DND-41 (cell line): ENCODE results near the gene DNAJC3.

ENCODE experiments used
- ATAC-seq: fragments of 200-7000 bp; cut with Tn5 transposase; 3 replicates; pipeline ENCODE4 v1.9.1; 2021; ENCODE audit warnings: low read depth; ENCODE audit not compliant: insufficient read depth
- DNase-seq: peaks from one replicate; pipeline ENCODE4 v3.0.0-alpha.2; 2020
- H2AFZ ChIP-seq: 2 replicates; pipeline ENCODE4 v1.6.0; 2012; ENCODE audit warnings: low read depth, low read length
- H3K27ac ChIP-seq: 2 replicates; pipeline ENCODE4 v1.5.1; 2012; ENCODE audit warnings: low read length, inconsistent platforms
- H3K27me3 ChIP-seq: fragments of 200-600 bp; sonication (generic); 2 replicates; pipeline ENCODE4 v1.6.0; 2012; ENCODE audit warnings: low read length, mild to moderate bottlenecking, inconsistent platforms; ENCODE audit not compliant: insufficient read depth, poor library complexity
- H3K36me3 ChIP-seq: 2 replicates; pipeline ENCODE4 v1.5.1; 2012; ENCODE audit warnings: low read length, inconsistent platforms; ENCODE audit not compliant: insufficient read depth
- H3K4me1 ChIP-seq: 2 replicates; pipeline ENCODE4 v1.5.1; 2012; ENCODE audit warnings: mild to moderate bottlenecking, low read length; ENCODE audit not compliant: insufficient read depth
- H3K4me2 ChIP-seq: 2 replicates; pipeline ENCODE4 v1.6.0; 2012; ENCODE audit warnings: mild to moderate bottlenecking, moderate library complexity, low read length, inconsistent platforms; ENCODE audit not compliant: insufficient read depth
- H3K4me3 ChIP-seq, 2 experiments: fragments of 200-600 bp in 1 of 2; shearing (Covaris generic) in 1 of 2; 2 replicates each; pipeline ENCODE4 v1.5.1; 2012 to 2016; ENCODE audit warnings: inconsistent platforms in 2 of 2, low read length in 2 of 2, mild to moderate bottlenecking in 2 of 2, low read depth in 1 of 2, moderate library complexity in 1 of 2
- H3K79me2 ChIP-seq: 2 replicates; pipeline ENCODE4 v1.6.0; 2012; ENCODE audit warnings: low read length, inconsistent platforms; ENCODE audit not compliant: insufficient read depth
- H3K9ac ChIP-seq: 2 replicates; pipeline ENCODE4 v1.6.0; 2012; ENCODE audit warnings: low read depth, mild to moderate bottlenecking, inconsistent platforms, low read length, moderate library complexity
- H3K9me3 ChIP-seq: 2 replicates; pipeline ENCODE4 v1.5.1; 2012; ENCODE audit warnings: low read length, moderate library complexity, mild to moderate bottlenecking, inconsistent platforms; ENCODE audit not compliant: insufficient read depth, severe bottlenecking
- H4K20me1 ChIP-seq: 2 replicates; pipeline ENCODE4 v1.6.0; 2012; ENCODE audit warnings: low read length; ENCODE audit not compliant: insufficient read depth
- CTCF ChIP-seq: IDR thresholded peaks from 2 replicates; pipeline ENCODE4 v1.5.1; 2012; ENCODE audit warnings: borderline replicate concordance, low read length, moderate library complexity, mild to moderate bottlenecking; ENCODE audit not compliant: poor library complexity, severe bottlenecking; ENCODE audit errors: extremely low read depth
- EZH2 ChIP-seq: IDR thresholded peaks from 3 replicates; pipeline ENCODE4 v1.6.1; 2012; ENCODE audit warnings: borderline replicate concordance, low read depth, mild to moderate bottlenecking, moderate library complexity, low read length, inconsistent platforms; ENCODE audit not compliant: severe bottlenecking

The DNAJC3 gene

GRCh38 chr13:95647321-95647720 lies 29.6 kb upstream of the DNAJC3 start:
- Histone ChIP-seq H3K4me3 (no peak overlapping the region), H3K36me3 (no peaks in the 10 kb centered on the region), H3K9ac (no peak overlapping the region), H3K9me3 (no peaks in the 10 kb centered on the region), H3K27me3 (no peaks in the 10 kb centered on the region), H4K20me1 (no peaks in the 10 kb centered on the region), H3K4me2 (no peak overlapping the region), H3K79me2 (no peaks in the 10 kb centered on the region), H2AFZ (no peak overlapping the region), H3K4me1 (no peaks in the 10 kb centered on the region), H3K27ac (no peak overlapping the region)
- no peak for TF ChIP-seq CTCF
- DNase-seq = no peak
- no peak for ATAC-seq

- H3K79me2 ChIP-seq = no peaks in the 10 kb centered on the region
- H3K27me3 ChIP-seq = peaks cover 5% of the 10 kb centered on the region
- TF ChIP-seq CTCF = no peak
- no peak for TF ChIP-seq EZH2
- no peak overlapping the region for H3K4me3 ChIP-seq
- no peak for DNase-seq
- no peak overlapping the region for H3K27ac ChIP-seq
- no peaks in the 10 kb centered on the region for H3K36me3 ChIP-seq
- H4K20me1 ChIP-seq = no peaks in the 10 kb centered on the region
- H2AFZ ChIP-seq = no peak overlapping the region
- H3K9me3 ChIP-seq = no peaks in the 10 kb centered on the region
- no peak for ATAC-seq
- no peaks in the 10 kb centered on the region for H3K4me1 ChIP-seq
- no peak overlapping the region for H3K9ac ChIP-seq
- H3K4me2 ChIP-seq = no peak overlapping the region
Measured at GRCh38 chr13:95650696-95651095, 26.2 kb upstream of the DNAJC3 start.

- H3K4me3 ChIP-seq = no peak overlapping the region
- no peak overlapping the region for H3K9ac ChIP-seq
- H3K36me3 ChIP-seq = no peaks in the 10 kb centered on the region
- no peak for TF ChIP-seq EZH2
- H3K27ac ChIP-seq = no peak overlapping the region
- no peak overlapping the region for H2AFZ ChIP-seq
- H3K79me2 ChIP-seq = no peaks in the 10 kb centered on the region
- no peak for DNase-seq
- H3K9me3 ChIP-seq = no peaks in the 10 kb centered on the region
- H4K20me1 ChIP-seq = no peaks in the 10 kb centered on the region
- peaks cover 5% of the 10 kb centered on the region for H3K27me3 ChIP-seq
- no peak overlapping the region for H3K4me2 ChIP-seq
- ATAC-seq = no peak
- H3K4me1 ChIP-seq = no peaks in the 10 kb centered on the region
Measured at GRCh38 chr13:95652244-95652764, 24.6 kb upstream of the DNAJC3 start.

GRCh38 chr13:95652821-95653220 lies 24.1 kb upstream of the DNAJC3 start:
- H3K79me2 ChIP-seq = no peaks in the 10 kb centered on the region
- no peak for DNase-seq
- H3K9me3 ChIP-seq = no peaks in the 10 kb centered on the region
- TF ChIP-seq CTCF (no peak), EZH2 (no peak)
- no peaks in the 10 kb centered on the region for H3K4me1 ChIP-seq
- H3K27me3 ChIP-seq = peaks cover 5% of the 10 kb centered on the region
- no peak overlapping the region for H3K9ac ChIP-seq
- no peaks in the 10 kb centered on the region for H3K36me3 ChIP-seq
- no peak overlapping the region for H3K4me2 ChIP-seq
- no peaks in the 10 kb centered on the region for H4K20me1 ChIP-seq
- no peak overlapping the region for H2AFZ ChIP-seq
- H3K27ac ChIP-seq = no peak overlapping the region
- no peak overlapping the region for H3K4me3 ChIP-seq
- ATAC-seq = no peak
